HepG2 (cell line): ENCODE measurements around the gene GPR85. TPM values are rescaled to one million over a fixed set of nuclear protein-coding genes. Genes with fewer than 3 reads are reported as not detected.

Experiments
- AHR ChIP-seq: IDR thresholded peaks from 2 replicates; pipeline ENCODE4 v1.6.1; 2018; ENCODE audit warnings: missing genetic modification reagents, missing compliant biosample characterization
- BORCS8-MEF2B ChIP-seq: sonication (generic); formaldehyde crosslinking; IDR thresholded peaks from 2 replicates; pipeline ENCODE4 v1.8.0; 2022; ENCODE audit warnings: mild to moderate bottlenecking, missing genetic modification reagents
- HNF4G ChIP-seq, 2 experiments: sonication (generic) in 1 of 2; formaldehyde crosslinking in 1 of 2; IDR thresholded peaks; 2 replicates each; pipeline versions ENCODE4 v1.4.0 to v1.6.1; 2011 to 2020; ENCODE audit warnings: borderline replicate concordance in 2 of 2, low read depth in 2 of 2, mild to moderate bottlenecking in 2 of 2, low read length in 1 of 2, missing genetic modification reagents in 1 of 2, moderate library complexity in 1 of 2
- MYNN ChIP-seq: sonication (generic); formaldehyde crosslinking; IDR thresholded peaks from 2 replicates; pipeline ENCODE4 v1.4.0; 2020; ENCODE audit warnings: mild to moderate bottlenecking, low read depth, missing genetic modification reagents
- NFE2 ChIP-seq: sonication (generic); formaldehyde crosslinking; IDR thresholded peaks from 2 replicates; pipeline ENCODE4 v1.4.0; 2020; ENCODE audit warnings: missing genetic modification reagents
- PCBP1 ChIP-seq: fragments of 200-400 bp; formaldehyde crosslinking; IDR thresholded peaks from 2 replicates; pipeline ENCODE4 v1.6.1; 2017; ENCODE audit warnings: mild to moderate bottlenecking, low read depth, low read length, borderline replicate concordance
- ZMYM3 ChIP-seq: sonication (generic); formaldehyde crosslinking; IDR thresholded peaks from 2 replicates; pipeline ENCODE4 v1.5.1; 2020; ENCODE audit warnings: mild to moderate bottlenecking, missing genetic modification reagents
- ZNF776 ChIP-seq: sonication (generic); formaldehyde crosslinking; IDR thresholded peaks from 2 replicates; pipeline ENCODE4 v1.4.0; 2020; ENCODE audit warnings: mild to moderate bottlenecking, missing genetic modification reagents
- ZSCAN20 ChIP-seq: sonication (generic); formaldehyde crosslinking; IDR thresholded peaks from 2 replicates; pipeline ENCODE4 v1.4.0; 2020; ENCODE audit warnings: missing genetic modification reagents, mild to moderate bottlenecking, borderline replicate concordance
- polyA plus RNA-seq, 8 experiments: library from polyadenylated mRNA; depleted of rRNA in 3 of 8; stranded (reverse) in 7 of 8; unstranded in 1 of 8; fragments of >200 nt; fragmentation: Illumina TruSeq in 4 of 8; extraction: Trizol in 4 of 8; gene quantifications; 2 replicates each; pipeline versions ENCODE4 v1.2.1 to v1.2.3, GENCODE V29; 2011 to 2016; ENCODE audit warnings: low read depth in 4 of 8, missing spikeins in 1 of 8, mixed read lengths in 1 of 8; ENCODE audit not compliant: insufficient read depth in 1 of 8
- total RNA-seq, 5 experiments: library from RNA; depleted of rRNA; stranded (reverse); fragments of >200 nt; fragmentation: Illumina TruSeq; extraction: Trizol; gene quantifications; 2 replicates each; pipeline ENCODE4 v1.2.3, GENCODE V29; 2016; ENCODE audit warnings: low read depth in 1 of 5
- TF ChIP-seq, protein P1 (sequence below): conservative IDR thresholded peaks from 2 replicates; pipeline ENCODE4 v1.6.1; 2018; ENCODE audit warnings: missing genetic modification reagents
- TF ChIP-seq, protein P2 (sequence below): sonication (generic); formaldehyde crosslinking; IDR thresholded peaks from 2 replicates; pipeline ENCODE4 v1.4.0; 2020; ENCODE audit warnings: mild to moderate bottlenecking, missing genetic modification reagents
- TF ChIP-seq, protein P3 (sequence below): sonication (generic); formaldehyde crosslinking; IDR thresholded peaks from 2 replicates; pipeline ENCODE4 v1.9.0; 2021; ENCODE audit warnings: missing genetic modification reagents, mild to moderate bottlenecking, borderline replicate concordance
- TF ChIP-seq, protein P4 (sequence below): sonication (generic); formaldehyde crosslinking; IDR thresholded peaks from 2 replicates; pipeline ENCODE4 v1.5.0; 2020; ENCODE audit warnings: missing genetic modification reagents, mild to moderate bottlenecking, borderline replicate concordance

Gene GPR85
- total and polyA plus RNA-seq, 2 of the 13 experiments (the other 11 are each of a cell fraction or from before 2014, with no cell fraction given), result not detected

DNA sequence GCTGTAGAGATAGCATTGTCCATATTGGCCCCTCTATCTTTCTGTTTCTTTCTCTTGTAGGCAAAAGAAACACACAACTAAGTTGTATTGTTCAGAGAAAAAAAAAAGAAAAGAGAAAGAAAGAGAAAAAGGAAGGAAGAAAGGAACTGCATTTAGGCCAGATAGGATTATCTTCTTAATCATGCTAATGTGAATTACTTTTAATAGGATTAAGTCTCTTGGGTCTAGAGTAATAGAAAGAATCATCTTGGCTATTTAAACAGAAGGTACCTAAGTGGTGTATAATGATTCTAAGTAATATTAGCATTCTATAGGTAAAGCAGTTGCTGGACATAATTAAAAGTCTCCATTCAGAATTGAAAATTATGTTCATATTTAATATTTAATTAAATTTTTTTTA lies 42.2 kb downstream of the GPR85 start (continued):
- TF ChIP-seq, protein P1, sequence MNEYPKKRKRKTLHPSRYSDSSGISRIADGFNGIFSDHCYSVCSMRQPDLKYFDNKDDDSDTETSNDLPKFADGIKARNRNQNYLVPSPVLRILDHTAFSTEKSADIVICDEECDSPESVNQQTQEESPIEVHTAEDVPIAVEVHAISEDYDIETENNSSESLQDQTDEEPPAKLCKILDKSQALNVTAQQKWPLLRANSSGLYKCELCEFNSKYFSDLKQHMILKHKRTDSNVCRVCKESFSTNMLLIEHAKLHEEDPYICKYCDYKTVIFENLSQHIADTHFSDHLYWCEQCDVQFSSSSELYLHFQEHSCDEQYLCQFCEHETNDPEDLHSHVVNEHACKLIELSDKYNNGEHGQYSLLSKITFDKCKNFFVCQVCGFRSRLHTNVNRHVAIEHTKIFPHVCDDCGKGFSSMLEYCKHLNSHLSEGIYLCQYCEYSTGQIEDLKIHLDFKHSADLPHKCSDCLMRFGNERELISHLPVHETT (CRISPR knock-in tag), result no peak
- TF ChIP-seq NFE2 (CRISPR knock-in tag) (no peak), AHR (CRISPR knock-in tag) (no peak), ZSCAN20 (CRISPR knock-in tag) (no peak), BORCS8-MEF2B (no peak), PCBP1 (no peak), HNF4G (IDR thresholded peaks at IDR 0.05; ENCODE audit: borderline replicate concordance, low read depth, low read length) (no peak), HNF4G (CRISPR knock-in tag; IDR thresholded peaks at IDR 0.05; ENCODE audit: borderline replicate concordance, low read depth) (no peak), ZMYM3 (CRISPR knock-in tag) (no peak), MYNN (CRISPR knock-in tag) (no peak), ZNF776 (CRISPR knock-in tag) (no peak)
- TF ChIP-seq, protein P2, sequence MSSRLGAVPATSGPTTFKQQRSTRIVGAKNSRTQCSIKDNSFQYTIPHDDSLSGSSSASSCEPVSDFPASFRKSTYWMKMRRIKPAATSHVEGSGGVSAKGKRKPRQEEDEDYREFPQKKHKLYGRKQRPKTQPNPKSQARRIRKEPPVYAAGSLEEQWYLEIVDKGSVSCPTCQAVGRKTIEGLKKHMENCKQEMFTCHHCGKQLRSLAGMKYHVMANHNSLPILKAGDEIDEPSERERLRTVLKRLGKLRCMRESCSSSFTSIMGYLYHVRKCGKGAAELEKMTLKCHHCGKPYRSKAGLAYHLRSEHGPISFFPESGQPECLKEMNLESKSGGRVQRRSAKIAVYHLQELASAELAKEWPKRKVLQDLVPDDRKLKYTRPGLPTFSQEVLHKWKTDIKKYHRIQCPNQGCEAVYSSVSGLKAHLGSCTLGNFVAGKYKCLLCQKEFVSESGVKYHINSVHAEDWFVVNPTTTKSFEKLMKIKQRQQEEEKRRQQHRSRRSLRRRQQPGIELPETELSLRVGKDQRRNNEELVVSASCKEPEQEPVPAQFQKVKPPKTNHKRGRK (CRISPR knock-in tag), result no peak
- TF ChIP-seq, protein P3, sequence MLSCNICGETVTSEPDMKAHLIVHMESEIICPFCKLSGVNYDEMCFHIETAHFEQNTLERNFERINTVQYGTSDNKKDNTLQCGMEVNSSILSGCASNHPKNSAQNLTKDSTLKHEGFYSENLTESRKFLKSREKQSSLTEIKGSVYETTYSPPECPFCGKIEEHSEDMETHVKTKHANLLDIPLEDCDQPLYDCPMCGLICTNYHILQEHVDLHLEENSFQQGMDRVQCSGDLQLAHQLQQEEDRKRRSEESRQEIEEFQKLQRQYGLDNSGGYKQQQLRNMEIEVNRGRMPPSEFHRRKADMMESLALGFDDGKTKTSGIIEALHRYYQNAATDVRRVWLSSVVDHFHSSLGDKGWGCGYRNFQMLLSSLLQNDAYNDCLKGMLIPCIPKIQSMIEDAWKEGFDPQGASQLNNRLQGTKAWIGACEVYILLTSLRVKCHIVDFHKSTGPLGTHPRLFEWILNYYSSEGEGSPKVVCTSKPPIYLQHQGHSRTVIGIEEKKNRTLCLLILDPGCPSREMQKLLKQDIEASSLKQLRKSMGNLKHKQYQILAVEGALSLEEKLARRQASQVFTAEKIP, result no peak
- TF ChIP-seq, protein P4, sequence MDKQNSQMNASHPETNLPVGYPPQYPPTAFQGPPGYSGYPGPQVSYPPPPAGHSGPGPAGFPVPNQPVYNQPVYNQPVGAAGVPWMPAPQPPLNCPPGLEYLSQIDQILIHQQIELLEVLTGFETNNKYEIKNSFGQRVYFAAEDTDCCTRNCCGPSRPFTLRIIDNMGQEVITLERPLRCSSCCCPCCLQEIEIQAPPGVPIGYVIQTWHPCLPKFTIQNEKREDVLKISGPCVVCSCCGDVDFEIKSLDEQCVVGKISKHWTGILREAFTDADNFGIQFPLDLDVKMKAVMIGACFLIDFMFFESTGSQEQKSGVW, result no peak
- TF ChIP-seq, all 625 proteins: peak for 0
